SU-DHL-6 (cell line): Measurements from ENCODE around the gene TMEM131.
"Not testable (repeated sequence)": the region's sequence is repeated elsewhere in the genome, so short reads cannot be mapped to it uniquely, and the experiment has no call there.

ENCODE experiments used
- H2AFZ ChIP-seq: fragments of 200-600 bp; sonication (generic); 2 replicates; pipeline ENCODE4 v1.6.1; 2014; ENCODE audit warnings: low read depth, mild to moderate bottlenecking, moderate library complexity, mixed read lengths, antibody characterized with exemption, low read length; ENCODE audit not compliant: severe bottlenecking
- H3F3A ChIP-seq: fragments of 200-600 bp; shearing (Covaris generic); 2 replicates; pipeline ENCODE4 v1.6.0; 2016; ENCODE audit warnings: antibody characterized with exemption, mild to moderate bottlenecking; ENCODE audit not compliant: insufficient read depth
- H3K27ac ChIP-seq: fragments of 200-600 bp; sonication (generic); 2 replicates; pipeline ENCODE4 v1.5.1; 2016; ENCODE audit warnings: low read depth, mild to moderate bottlenecking, low read length, moderate library complexity, mixed read lengths
- H3K27me3 ChIP-seq: fragments of 200-600 bp; sonication (generic), shearing (Covaris generic); 2 replicates; pipeline ENCODE4 v1.6.0; 2014; ENCODE audit warnings: mild to moderate bottlenecking, low read length
- H3K36me3 ChIP-seq: fragments of 200-600 bp; sonication (generic); 2 replicates; pipeline ENCODE4 v1.6.1; 2014; ENCODE audit warnings: mild to moderate bottlenecking, low read length, mixed read lengths
- H3K4me2 ChIP-seq: fragments of 300-600, 200-600 bp; shearing (Covaris generic), sonication (generic); 2 replicates; pipeline ENCODE4 v1.6.0; 2014; ENCODE audit warnings: low read length, low read depth, mild to moderate bottlenecking; ENCODE audit not compliant: poor library complexity, severe bottlenecking
- H3K4me3 ChIP-seq: fragments of 200-600 bp; sonication (generic); 2 replicates; pipeline ENCODE4 v1.5.1; 2014; ENCODE audit warnings: antibody characterized with exemption, low read length, mild to moderate bottlenecking, mixed read lengths; ENCODE audit not compliant: insufficient read depth, poor library complexity, severe bottlenecking
- H3K79me2 ChIP-seq: fragments of 200-600 bp; sonication (generic); 2 replicates; pipeline ENCODE4 v1.6.1; 2014; ENCODE audit warnings: mild to moderate bottlenecking, low read length, moderate library complexity; ENCODE audit not compliant: insufficient read depth
- H3K9ac ChIP-seq: fragments of 200-600 bp; sonication (generic); 2 replicates; pipeline ENCODE4 v1.7.0; 2014; ENCODE audit warnings: mild to moderate bottlenecking, low read length
- H3K9me2 ChIP-seq: fragments of 200-600 bp; sonication (generic); replicated peaks from 2 replicates; pipeline ENCODE4 v1.6.1; 2014; ENCODE audit warnings: low read length; ENCODE audit not compliant: insufficient read depth
- H3K9me3 ChIP-seq: fragments of 200-600 bp; sonication (generic); 2 replicates; pipeline ENCODE4 v1.6.1; 2014; ENCODE audit warnings: low read length, mixed read lengths; ENCODE audit not compliant: insufficient read depth
- H4K20me1 ChIP-seq: fragments of 200-600 bp; sonication (generic); 2 replicates; pipeline ENCODE4 v1.6.1; 2014; ENCODE audit warnings: low read depth, mild to moderate bottlenecking, antibody characterized with exemption, low read length, moderate library complexity, mixed read lengths
- EZH2phosphoT487 ChIP-seq: fragments of 200-600 bp; sonication (generic), shearing (Covaris generic); conservative IDR thresholded peaks from 2 replicates; pipeline ENCODE4 v1.6.1; 2018; ENCODE audit warnings: mild to moderate bottlenecking, antibody characterized with exemption, low read length, moderate library complexity, mixed read lengths
- TF ChIP-seq, protein P1 (sequence below): fragments of 200-600 bp; sonication (generic); IDR thresholded peaks from one replicate; pipeline ENCODE4 v1.5.1; 2017; ENCODE audit warnings: antibody characterized with exemption, mild to moderate bottlenecking, low read length, moderate library complexity; ENCODE audit not compliant: insufficient read depth, poor library complexity, severe bottlenecking

Gene TMEM131

DNA sequence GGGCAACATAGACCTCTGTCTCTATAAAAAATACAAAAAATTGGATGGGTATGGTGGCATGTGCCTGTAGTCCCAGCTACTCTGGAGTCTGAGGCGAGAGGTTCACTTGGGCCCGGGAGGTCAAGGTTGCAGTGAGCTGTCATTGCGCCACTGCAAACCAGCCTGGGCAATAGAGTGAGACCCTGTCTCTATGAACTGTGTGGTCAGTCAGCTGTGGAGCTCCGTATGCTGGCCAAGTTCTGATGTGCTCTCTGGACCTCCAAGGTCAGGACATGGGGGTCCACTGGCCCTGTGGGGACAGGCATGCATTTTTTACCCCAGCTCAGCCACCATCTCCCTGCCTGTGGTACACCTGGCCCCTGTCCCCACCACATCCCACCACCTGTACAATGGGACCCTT is 71.6 kb downstream of the TMEM131 start:
- Histone ChIP-seq H4K20me1 (no peaks in the 10 kb centered on the region), H3K27me3 (no peaks in the 10 kb centered on the region), H3K79me2 (peaks cover 21% of the 10 kb centered on the region), H3K9me2 (no peaks in the 10 kb centered on the region), H3K4me2 (no peak overlapping the region), H3K9ac (no peak overlapping the region), H3K36me3 (peaks cover 6% of the 10 kb centered on the region; the same call in 1 of the 2 replicates), H3K27ac (no peak overlapping the region), H3K9me3 (no peaks in the 10 kb centered on the region), H3K4me3 (no peak overlapping the region), H2AFZ (no peak overlapping the region), H3F3A (no peaks in the 10 kb centered on the region)
- TF ChIP-seq EZH2phosphoT487, result no peak
- TF ChIP-seq, protein P1, sequence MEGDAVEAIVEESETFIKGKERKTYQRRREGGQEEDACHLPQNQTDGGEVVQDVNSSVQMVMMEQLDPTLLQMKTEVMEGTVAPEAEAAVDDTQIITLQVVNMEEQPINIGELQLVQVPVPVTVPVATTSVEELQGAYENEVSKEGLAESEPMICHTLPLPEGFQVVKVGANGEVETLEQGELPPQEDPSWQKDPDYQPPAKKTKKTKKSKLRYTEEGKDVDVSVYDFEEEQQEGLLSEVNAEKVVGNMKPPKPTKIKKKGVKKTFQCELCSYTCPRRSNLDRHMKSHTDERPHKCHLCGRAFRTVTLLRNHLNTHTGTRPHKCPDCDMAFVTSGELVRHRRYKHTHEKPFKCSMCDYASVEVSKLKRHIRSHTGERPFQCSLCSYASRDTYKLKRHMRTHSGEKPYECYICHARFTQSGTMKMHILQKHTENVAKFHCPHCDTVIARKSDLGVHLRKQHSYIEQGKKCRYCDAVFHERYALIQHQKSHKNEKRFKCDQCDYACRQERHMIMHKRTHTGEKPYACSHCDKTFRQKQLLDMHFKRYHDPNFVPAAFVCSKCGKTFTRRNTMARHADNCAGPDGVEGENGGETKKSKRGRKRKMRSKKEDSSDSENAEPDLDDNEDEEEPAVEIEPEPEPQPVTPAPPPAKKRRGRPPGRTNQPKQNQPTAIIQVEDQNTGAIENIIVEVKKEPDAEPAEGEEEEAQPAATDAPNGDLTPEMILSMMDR, result no peak

DNA sequence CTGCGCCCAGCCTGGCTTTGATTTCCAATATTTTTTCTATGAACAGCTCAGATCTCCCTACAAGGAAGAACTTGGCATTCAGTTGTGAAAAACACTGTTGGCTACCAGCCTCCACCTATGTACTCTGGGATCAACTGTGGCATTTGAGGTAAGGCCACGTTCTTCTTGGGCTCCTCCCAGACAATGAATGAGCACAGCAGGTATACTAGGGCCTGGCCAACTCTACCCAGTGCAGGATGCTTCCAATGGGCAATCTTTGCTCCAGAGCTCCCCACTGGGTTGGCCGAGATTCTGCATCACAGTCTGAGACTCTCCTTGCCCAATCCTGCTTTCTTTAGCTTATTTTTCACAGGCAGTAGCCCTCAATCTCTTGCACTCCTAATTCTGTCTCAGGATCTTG is 75.9 kb downstream of the TMEM131 start:
- peaks cover 3% of the 10 kb centered on the region; the same call in 1 of the 2 replicates for H3K79me2 ChIP-seq

DNA sequence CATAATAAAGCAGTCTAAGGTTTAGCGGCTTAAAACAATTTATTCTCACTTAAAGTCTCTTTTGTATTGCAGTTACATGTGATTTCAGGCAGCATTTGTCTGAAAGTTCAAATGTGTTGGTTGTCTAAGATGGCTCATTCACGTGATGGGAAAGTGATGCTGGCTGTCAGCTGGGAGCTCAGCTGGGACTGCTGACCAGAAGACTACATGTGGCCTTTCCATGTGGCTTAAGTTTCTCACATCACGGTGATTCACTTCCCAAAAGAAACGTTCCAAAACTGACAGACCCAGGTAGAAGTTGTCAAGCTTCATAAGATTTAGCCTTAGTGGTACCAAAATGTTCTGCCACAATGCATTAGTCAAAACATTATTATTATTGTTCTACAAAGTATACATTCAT is 76.9 kb downstream of the TMEM131 start:
- H3K79me2 ChIP-seq, result peaks cover 3% of the 10 kb centered on the region; the same call in 1 of the 2 replicates
- no peaks in the 10 kb centered on the region for H4K20me1 ChIP-seq
- TF ChIP-seq, protein P1, result no peak
- TF ChIP-seq EZH2phosphoT487, result no peak
- peaks cover 6% of the 10 kb centered on the region for H3K36me3 ChIP-seq
- no peak overlapping the region for H3K27ac ChIP-seq
- no peak overlapping the region for H2AFZ ChIP-seq
- no peak overlapping the region for H3K9ac ChIP-seq
- no peak overlapping the region for H3K4me2 ChIP-seq
- H3K9me2 ChIP-seq, result no peaks in the 10 kb centered on the region
- H3K4me3 ChIP-seq, result no peak overlapping the region
- no peaks in the 10 kb centered on the region for H3K9me3 ChIP-seq
- H3K27me3 ChIP-seq, result no peaks in the 10 kb centered on the region
- H3F3A ChIP-seq, result no peaks in the 10 kb centered on the region

More for the DNA sequence above, 75.9 kb downstream of the TMEM131 start:
- peaks cover 6% of the 10 kb centered on the region; the same call in 1 of the 2 replicates for H3K36me3 ChIP-seq
- no peaks in the 10 kb centered on the region for H3F3A ChIP-seq
- H3K27me3 ChIP-seq, result no peaks in the 10 kb centered on the region
- no peak overlapping the region for H3K4me2 ChIP-seq
- H3K9me3 ChIP-seq, result no peaks in the 10 kb centered on the region
- H4K20me1 ChIP-seq, result no peaks in the 10 kb centered on the region
- no peaks in the 10 kb centered on the region for H3K9me2 ChIP-seq
- no peak overlapping the region for H3K27ac ChIP-seq
- TF ChIP-seq, protein P1, result no peak
- TF ChIP-seq EZH2phosphoT487, result no peak
- no peak overlapping the region for H3K4me3 ChIP-seq
- H2AFZ ChIP-seq, result no peak overlapping the region
- no peak overlapping the region for H3K9ac ChIP-seq

DNA sequence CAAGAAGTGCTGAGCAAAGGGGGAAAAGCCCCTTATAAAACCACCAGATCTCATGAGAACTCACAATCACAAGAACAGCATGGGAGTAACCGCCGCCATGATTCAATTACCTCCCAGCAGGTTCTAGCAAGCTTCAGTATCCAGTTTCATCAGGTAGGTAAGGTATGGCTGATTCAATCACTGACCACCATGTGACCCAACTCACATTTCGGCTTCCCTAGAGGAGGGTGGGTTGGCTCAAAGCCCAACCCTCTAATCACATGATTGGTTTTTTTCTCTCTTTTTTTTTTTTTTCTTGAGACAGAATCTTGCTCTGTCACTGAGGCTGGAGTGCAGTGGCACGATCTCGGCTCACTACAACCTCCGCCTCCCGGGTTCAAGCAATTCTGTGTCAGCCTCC is 78.1 kb downstream of the TMEM131 start:
- not testable (repeated sequence) for H3K9me2 ChIP-seq, H2AFZ ChIP-seq, H3K36me3 ChIP-seq, H3F3A ChIP-seq, H3K79me2 ChIP-seq, H3K4me3 ChIP-seq, H3K27ac ChIP-seq, H3K4me2 ChIP-seq, H3K9ac ChIP-seq, H3K27me3 ChIP-seq, H3K9me3 ChIP-seq, H4K20me1 ChIP-seq
